Coronary artery (tissue), 2 donors: ENCODE results near the gene RNF224.

ENCODE experiments used
- DNase-seq: peaks from one replicate; pipeline ENCODE4 v3.0.0-alpha.2; 2017; ENCODE audit warnings: low spot score
- H3K27ac ChIP-seq, 2 donors: fragments of 200-600 bp; sonication (generic); one replicate each; pipeline ENCODE4 v1.5.1; 2016 to 2019
- H3K4me3 ChIP-seq: fragments of 200-600 bp; sonication (generic); 2 replicates; pipeline ENCODE4 v1.5.1; 2016; ENCODE audit warnings: mild to moderate bottlenecking, moderate library complexity
- TF ChIP-seq, protein P1 (sequence below): fragments of 200-600 bp; sonication (generic); IDR thresholded peaks from one replicate; pipeline ENCODE4 v1.5.1; 2019; ENCODE audit warnings: antibody characterized with exemption

RNF224 gene

DNA sequence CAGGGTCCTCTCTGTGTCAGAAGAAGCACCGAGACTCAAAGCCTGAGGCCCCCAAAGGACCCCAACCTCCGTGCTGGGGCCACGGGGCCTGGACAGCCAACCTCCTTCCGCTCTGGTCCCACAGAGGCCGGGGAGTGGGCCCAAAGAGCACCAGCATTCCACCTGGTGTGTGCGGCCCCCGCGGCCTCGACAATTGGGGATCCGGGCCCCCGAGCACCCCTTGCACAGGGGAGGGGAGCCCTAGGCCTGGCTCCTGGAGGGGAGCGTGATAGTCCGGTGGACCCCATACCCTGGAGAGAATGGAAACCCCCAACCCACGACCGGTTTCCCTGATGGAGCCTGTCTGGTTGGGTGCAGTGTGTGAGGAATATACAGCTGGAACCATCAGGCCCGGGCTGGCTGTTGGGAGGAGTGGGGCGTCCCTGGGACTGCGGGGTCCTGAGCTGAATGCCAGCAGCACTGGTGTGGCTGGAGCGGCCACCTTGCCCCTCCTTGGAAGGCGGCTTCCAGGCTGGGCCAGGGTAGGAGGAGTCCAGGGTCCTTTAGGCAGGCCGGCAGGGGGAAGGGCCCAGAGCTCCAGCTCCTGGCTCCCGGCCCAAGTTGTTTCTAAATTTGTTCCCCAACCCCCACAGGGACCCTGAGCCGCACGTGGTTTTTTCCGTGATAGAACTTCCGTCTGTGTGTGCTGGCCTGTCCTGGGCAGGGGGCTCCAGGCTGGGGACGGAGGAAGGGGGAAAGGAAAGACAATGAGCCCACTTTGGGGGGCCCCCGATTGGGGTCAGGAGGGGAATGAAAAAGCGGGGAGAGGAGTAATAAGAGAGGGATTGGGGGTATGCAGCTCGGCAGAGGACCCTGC is 49.4 kb downstream of the RNF224 start:
- no peak for DNase-seq
- Histone ChIP-seq H3K27ac (peak overlapping the region; percentile 70 to 85), H3K4me3 (peak overlapping the region; percentile 67)
- TF ChIP-seq, protein P1, sequence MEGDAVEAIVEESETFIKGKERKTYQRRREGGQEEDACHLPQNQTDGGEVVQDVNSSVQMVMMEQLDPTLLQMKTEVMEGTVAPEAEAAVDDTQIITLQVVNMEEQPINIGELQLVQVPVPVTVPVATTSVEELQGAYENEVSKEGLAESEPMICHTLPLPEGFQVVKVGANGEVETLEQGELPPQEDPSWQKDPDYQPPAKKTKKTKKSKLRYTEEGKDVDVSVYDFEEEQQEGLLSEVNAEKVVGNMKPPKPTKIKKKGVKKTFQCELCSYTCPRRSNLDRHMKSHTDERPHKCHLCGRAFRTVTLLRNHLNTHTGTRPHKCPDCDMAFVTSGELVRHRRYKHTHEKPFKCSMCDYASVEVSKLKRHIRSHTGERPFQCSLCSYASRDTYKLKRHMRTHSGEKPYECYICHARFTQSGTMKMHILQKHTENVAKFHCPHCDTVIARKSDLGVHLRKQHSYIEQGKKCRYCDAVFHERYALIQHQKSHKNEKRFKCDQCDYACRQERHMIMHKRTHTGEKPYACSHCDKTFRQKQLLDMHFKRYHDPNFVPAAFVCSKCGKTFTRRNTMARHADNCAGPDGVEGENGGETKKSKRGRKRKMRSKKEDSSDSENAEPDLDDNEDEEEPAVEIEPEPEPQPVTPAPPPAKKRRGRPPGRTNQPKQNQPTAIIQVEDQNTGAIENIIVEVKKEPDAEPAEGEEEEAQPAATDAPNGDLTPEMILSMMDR = no peak

DNA sequence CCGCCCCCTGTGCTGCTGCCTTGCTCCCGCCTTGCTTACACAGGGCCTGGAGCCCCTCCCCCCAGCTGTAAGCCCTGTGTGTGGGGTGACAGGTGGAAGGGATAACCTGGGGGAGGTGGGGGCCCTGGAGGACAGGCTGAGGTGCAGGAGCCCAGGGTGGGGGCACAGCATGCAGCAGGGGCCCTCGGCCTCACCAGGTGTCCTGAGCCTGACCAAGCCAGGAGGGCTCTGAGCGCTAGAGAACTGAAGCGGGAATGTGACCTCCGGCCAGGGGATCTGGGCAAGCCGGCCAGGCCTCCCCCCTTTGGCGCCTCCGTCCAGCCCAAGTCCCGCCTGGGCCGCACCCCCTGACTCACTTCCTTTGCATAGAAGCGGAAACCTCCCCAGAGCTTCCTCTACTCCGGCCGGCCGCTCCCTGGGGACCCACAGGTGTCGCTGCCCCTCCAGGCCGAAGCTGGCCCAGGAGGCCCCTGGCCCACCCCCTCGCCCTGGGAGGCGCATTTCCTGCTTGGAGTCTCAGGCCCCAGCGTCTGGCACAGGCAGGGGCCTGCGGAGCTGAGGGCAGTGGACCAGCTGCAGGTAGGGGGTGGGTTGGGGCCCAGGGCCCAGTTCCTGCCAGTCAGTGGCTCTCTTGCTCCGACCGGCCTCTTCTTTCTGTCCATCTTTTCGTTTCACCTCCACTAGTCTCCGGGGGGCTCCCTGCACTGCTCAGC is 50.2 kb downstream of the RNF224 start, which contains the start of gene TOR4A:
Gene TOR4A, plus strand, starts transcription at position 398 of the 713 bp plus-strand sequence. CDS start 964 bp downstream, outside the sequence.
- DNase-seq = peak; percentile 85
- TF ChIP-seq, protein P1 = no peak
- H3K27ac ChIP-seq = peak within 1 kb of the TSS; percentile 70 to 85
- peak within 1 kb of the TSS; percentile 67 for H3K4me3 ChIP-seq

DNA sequence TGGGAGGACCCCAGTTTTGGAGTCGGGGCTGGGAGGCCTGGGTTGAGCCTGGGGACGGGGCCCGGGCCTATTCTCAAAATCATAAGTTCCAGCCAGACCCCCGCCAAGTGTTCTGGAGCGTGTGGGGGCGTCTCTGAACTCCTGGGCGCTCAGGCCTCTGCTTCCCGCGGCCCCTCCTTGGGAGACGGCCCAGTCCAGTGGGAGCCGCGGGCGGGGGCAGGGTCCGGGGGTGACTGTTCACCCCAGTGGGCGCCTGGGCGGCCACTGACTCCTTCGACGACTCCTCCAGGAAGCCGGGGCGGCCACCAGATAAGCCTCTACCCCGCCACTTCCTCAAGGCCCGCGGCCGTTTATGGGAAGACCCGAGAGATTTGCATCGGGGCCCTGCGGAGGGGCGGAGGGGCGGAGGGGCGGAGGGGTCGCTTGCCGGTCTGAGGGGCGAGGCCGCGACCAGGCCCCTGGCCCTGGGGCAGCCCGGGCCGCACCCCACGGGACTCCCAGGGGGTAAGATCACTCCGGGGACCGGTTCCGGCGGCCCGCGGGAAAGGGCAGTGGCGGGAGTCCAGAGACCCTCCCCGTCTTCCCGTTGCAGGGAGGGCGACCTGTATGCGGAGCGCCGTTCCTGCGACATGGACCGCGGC is 50.9 kb downstream of the RNF224 start:
- Histone ChIP-seq H3K4me3 (peak overlapping the region; percentile 67), H3K27ac (peak overlapping the region; percentile 70 to 85)
- TF ChIP-seq, protein P1 = no peak
- DNase-seq = peak; percentile 72
